DMS79 treated with DMSO at 0.1 percent for 48 hours (cell line): Measurements from ENCODE around the gene NELFCD.
"Not testable (repeated sequence)": the region's sequence is repeated elsewhere in the genome, so short reads cannot be mapped to it uniquely, and the experiment has no call there.

Experiments used
- DNase-seq: peaks from one replicate; lab custom pipeline; 2025; lab: John Stamatoyannopoulos, UW

Gene NELFCD

GRCh38 chr20:58980711-58981627, at the start of gene NELFCD:
TSS of gene NELFCD (plus strand) at chr20:58981256. CDS start at chr20:58981310, 54 bp downstream.
- DNase-seq = peak; percentile 76

DNA sequence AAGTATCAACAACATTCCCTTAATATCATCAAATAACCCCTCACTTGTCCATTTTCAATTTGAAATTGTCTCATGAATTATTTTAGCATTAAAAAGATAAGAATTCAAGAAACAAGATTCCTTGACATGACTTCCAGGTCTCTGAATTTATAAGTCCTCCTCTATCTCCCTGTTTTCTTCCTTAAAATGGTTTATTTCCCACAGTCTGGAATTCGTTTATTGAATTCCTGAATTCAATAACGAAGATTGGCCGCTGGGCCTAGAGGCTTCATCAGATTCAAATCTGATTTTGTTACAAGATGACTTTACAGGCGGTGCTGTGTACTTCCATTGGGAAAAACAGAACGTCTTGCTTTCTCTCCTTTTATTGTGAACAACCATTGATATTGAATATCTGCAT, 48.9 kb upstream of the NELFCD start:
- no peak for DNase-seq

DNA sequence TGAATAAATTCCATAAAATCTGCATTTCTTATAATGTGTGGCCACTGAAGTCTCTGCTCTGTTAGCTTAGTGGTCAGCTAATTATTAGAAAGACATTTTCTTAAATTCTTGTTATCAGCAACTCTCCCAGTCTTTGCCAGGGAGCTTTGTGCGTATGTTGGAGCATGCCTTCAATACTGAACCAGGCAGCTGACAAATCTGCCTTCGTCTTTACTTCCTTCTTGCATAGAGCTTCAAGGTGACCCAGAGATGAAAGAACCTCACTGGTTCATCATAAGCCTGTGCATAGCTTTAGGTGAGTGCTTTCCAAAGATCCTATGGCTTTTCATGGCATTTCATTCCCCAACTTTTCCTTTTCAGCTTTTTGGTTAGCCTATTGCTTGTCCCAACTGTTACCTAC, 43.0 kb upstream of the NELFCD start:
- DNase-seq = no peak

- DNase-seq = no peak
These were observed 42.5 kb upstream of the NELFCD start for GRCh38 chr20:58938541-58938940.

DNA sequence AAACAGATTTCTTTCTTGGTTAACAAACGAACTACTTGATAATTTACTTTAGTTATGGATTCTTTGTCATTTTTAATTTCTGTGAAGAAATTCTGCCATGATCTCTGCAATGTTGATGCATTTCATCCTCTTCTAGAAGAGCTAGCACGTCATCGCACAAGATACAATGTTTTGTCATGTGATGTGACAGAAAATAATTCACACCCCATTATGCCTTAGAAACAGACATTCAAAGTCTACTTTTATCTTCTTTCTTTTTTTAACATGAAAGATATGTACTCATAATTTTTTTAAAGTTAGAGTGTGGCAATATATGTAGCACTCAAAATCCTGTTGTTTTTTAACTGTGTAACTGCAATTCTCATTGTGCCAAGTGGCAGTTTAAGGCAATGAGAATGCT, 39.6 kb upstream of the NELFCD start:
- no peak for DNase-seq

DNA sequence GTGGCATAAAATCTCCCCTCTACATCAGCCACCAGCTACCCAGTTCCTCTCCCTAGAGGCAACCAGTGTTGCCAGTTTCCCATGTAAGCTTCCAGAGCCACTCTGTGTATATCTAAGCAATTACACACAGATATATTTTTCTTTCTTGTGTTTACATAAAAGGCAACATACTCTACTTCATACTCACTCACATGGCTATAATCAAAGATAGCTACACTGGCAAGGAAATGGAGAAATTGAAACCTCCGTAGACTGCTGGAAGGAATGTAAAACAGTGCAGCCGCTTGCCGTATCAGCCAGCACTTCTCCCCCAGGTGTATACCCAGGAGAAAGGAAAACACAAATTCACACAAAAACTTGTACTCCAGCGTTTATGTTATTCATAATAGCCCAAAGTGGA, 38.5 kb upstream of the NELFCD start:
- DNase-seq = no peak

DNA sequence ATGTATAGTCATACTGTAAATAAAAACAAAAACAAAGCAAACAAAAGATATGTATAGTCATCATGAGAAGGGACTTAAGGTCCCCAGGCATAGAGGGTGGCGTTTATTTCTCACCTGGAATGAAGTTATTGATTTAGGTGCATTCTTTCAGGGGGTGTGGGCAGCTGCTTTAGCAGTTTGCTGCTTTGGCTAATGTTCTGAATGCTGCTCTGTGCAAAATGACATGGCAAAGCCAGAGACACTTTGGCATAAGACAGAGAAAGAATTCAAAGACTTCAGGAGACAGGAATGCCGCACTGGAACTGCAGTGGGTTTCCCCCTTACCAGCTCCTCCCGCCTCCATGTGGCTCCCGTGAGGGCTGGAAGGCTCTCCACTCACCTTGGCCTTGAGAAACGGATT, 36.4 kb upstream of the NELFCD start:
- no peak for DNase-seq

- no peak for DNase-seq
These were observed 35.0 kb upstream of the NELFCD start for GRCh38 chr20:58945965-58946631.

DNA sequence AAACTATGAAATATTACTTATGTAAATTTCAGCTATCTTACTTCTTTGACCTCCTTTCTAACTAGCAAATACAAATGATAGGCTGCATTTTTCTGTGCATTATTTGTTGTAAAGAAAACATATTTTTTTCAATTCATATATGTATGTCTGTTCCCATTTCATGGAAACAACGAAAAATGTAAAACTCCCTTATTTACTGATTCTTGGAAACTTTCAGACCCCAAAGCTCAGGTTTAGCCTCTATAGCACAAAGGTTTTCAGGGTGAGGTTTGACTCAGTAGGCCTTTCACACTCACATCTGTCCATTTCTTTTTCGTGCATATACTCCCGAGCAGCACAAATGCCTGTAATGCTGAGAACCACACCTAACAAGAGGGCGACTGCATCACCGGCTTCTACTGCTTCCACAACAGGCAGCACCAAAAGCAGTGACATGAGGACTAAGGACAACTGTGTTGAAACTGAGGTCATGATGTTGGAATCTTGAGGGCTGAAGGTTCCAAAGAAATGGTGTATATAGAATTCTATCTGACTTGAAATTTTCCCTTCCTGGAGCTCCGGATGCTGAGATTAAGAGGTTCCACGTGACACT, 33.2 kb upstream of the NELFCD start:
- not testable (repeated sequence) for DNase-seq

GRCh38 chr20:58950603-58951002, 30.5 kb upstream of the NELFCD start:
- no peak for DNase-seq

DNA sequence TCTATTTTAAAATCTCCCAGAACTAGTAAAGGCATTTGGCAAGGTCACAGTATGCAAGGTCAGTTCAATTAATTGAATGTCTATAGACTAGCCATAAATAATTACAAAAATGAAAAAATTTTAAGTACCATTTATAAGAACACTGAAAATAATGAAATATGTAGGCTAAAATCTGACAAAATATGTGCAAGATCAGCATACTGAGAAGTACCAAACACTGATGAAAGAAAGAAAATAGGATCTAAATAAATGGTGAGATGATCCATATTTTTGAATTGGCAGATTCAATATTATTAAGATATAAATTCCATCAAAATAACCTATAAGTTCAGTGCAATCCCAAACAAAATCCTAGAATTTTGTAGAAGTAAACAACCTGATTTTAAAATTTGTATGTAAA, 28.0 kb upstream of the NELFCD start:
- DNase-seq = no peak

DNA sequence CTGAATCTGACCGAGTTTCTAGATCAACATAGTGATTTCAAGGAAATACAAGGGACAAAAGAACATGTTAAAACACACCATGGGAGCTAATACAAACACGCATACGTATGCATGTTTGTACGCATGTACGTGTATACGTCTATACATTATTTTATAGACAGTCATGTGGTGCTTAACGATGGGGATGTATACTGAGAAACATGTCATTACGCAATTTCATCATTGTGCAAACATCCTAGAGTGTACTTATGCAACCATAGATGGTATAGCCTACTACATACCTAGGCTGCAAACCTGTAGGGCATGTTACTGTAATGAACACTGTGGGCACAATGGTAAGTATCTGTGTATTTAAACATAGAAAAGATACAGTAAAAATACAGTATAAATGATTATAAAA, 25.0 kb upstream of the NELFCD start:
- DNase-seq = no peak

DNA sequence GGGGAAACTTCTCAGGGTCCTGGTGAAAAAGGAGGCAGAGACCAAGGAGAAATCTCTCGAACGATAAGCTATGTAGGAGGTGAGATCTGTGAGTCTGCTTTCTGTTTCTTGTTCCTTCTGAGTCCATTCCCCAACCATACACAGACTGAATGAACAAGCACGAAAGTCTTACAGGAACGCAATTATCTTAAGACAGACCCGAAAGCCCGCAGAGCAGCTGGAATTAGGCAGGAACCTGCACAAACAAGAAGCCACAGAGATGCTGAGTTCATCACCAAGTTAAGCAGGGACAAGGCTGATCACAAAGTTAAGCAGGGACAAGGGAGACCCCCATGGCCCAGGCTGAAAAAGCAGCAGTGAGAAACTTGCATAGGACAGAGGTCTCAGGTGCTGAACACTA, 21.4 kb upstream of the NELFCD start:
- DNase-seq = no peak

DNA sequence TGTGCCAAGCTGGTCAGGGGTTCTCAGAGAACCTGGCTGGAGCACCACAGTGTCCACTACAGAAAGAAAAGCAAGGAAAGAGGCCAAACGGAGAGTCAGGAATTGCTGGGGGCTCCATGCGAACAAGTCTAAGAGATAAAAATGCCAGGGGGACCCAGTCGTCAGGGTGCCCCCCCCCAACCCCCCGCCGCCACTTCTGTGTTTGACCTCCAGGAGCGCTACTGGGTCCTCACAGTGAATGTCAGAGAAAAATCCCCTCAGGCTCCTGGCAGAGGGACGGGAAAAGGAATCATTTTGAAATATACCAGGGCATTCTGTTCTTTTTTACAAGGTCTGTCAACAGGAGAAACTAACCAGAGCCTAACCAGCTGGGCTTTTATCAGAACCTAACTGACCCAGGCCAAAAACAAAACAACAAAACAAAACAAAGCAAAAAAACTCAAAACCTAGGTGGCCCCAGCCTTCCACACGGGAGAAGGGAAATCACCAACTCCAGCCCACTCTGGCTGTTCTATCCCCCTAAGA, 17.9 kb upstream of the NELFCD start:
- no peak for DNase-seq

DNA sequence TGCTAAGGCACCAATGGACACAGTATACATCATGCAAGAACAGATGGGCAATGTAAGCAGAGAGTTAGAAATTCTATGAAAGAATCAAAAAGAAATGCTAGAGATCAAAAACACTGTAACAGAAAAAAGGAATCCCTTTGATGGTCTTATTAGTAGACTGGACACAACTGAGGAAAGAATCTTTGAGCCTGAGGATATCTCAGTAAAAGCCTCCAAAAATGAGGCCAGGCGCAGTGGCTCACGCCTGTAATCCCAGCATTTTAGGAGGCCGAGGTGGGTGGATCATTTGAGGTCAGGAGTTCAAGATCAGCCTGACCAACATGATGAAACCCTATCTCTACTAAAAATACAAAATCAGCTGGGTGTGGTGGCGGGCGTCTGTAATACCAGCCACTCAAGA, 17.1 kb upstream of the NELFCD start:
- not testable (repeated sequence) for DNase-seq

DNA sequence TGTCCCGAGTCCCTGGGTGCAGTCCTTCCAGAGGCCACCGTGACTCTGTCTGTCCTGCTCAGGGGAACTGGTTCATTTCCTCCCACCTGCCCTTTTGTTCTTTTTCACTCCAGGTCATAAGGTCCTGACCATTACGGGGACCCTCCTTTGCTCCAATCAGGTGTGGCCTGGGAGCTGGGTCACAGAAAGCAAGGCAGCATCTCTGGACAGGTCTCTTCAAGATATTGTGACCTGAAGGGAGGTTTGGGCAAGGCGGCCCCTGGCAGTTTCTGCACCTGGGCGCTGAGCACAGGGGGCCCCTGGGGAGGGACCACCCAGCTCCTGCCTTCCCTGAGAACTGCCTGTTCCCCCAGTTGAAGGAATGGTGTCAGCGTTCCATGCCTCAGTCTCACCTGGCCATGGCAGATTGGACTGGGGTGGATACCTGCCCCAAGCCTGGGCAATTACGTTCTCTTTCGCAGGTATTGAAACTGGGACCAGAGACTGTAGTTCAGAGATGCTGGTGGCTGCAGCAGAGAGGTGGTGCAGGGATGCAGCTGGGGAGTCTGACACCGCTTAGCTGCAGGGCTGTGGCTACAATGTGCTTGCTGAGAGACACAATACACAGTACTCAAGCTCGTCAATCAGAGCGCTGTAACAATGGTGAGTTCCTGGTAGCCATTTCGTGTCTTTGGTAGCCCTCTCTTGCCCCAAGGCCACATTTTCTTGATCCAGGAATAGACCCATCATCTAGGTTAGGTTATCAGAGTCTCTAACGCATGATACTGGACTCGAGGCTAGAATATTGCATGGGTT, 15.6 kb upstream of the NELFCD start:
- no peak for DNase-seq

GRCh38 chr20:58967652-58968429, 13.2 kb upstream of the NELFCD start:
- no peak for DNase-seq

DNA sequence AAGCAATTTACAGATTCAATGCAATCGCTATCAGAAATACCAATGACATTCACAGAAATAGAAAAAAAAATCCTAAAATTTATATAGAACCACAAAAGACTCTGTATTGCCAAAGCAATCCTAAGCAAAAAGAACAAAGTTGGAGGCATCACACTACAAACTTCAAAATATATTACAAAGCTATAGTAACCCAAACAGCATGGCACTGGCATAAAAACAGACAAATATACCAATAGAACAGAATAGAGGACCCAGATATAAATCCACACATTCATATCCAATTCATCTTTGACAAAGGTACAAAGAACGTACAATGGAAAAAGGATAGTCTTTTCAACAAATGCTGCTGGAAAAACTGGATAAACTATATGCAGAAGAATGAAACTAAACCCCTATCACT, 11.6 kb upstream of the NELFCD start:
- no peak for DNase-seq

DNA sequence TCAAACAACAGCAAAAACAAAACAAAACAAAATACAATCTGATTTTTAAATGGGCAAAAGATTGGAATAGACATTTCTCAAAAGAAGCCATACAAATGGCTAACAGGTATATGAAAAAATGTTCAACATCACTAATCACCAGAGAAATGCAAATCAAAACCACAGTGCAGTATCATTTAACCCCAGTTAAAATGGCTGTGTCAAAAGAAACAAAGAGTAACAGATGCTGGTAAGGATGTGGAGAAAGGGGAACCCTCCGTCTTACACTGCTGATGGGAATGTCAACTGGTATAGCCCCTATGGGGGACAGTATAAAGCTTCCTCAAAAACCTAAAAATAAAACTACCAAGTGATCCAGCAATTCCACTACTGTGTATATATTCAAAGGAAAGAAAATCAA, 10.9 kb upstream of the NELFCD start:
- no peak for DNase-seq

DNA sequence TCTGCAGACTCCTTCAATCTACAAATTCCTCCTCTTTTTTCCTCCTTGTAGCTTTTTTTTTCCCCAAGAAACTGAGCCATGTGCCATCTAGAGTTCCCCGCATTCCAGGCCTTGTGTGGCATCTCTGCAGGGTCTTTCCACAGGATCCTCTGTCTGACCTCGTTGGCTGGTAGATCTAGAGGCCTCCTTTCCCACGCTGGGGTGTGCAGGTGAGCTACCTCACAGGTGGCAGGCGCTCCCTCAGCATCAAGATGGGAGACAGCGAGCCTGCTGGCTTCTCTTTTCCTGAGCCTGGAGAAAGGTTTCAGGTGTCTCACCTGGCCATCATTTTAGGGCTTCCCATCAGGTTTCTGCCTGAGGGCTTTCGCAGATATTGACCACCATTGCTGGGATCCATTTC, 9.6 kb upstream of the NELFCD start:
- DNase-seq = no peak

DNA sequence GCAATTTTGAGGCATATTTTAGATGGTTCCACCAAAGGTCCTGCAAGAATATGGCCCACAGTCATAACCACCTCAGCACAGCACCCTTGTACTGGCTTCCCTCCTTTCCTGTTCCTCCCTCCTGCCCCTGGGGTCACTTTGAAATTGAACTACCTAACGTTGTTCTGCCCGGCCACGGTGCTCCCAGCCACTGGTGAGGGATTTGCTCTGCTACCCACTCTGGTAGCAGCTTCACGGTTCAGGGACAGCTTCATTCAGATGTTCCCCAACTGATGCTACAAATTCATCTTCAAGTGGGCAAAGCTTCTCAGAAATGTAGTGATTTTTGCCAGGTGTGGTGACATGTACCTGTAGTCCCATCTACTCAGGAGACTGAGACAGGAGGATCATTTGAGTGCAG, 7.9 kb upstream of the NELFCD start:
- no peak for DNase-seq
